Calu3 (cell line): ENCODE data around the gene YY1AP1. TPM values are rescaled to one million over a fixed set of nuclear protein-coding genes. Genes with fewer than 3 reads are reported as not detected.
"Not testable (repeated sequence)": the region's sequence is repeated elsewhere in the genome, so short reads cannot be mapped to it uniquely, and the experiment has no call there.

ENCODE experiments used
- BruUV-seq: library from RNA; stranded (reverse); fragments of 400-500 nt; replicated peaks from 2 replicates; lab custom pipeline; 2021; lab: Mats Ljungman, UMichigan
- CTCF ChIA-PET: fragments of 300-600 bp; sonication (Branson Sonifier 250); formaldehyde crosslinking; loops from one replicate; lab custom pipeline; 2022; ENCODE audit warnings: antibody characterized with exemption; lab: Charles Lee
- DNase-seq: peaks from one replicate; pipeline ENCODE4 v3.0.0; 2022
- H3K27ac Mint-ChIP-seq: one replicate; pipeline ENCODE4 v1.8.0; 2022; ENCODE audit warnings: mixed read lengths; ENCODE audit not compliant: unreplicated experiment
- H3K27me3 Mint-ChIP-seq: one replicate; pipeline ENCODE4 v1.8.0; 2022; ENCODE audit warnings: mixed read lengths; ENCODE audit not compliant: unreplicated experiment
- H3K36me3 Mint-ChIP-seq: one replicate; pipeline ENCODE4 v1.8.0; 2022; ENCODE audit warnings: mild to moderate bottlenecking, moderate library complexity, mixed read lengths; ENCODE audit not compliant: insufficient read depth, unreplicated experiment
- H3K4me1 Mint-ChIP-seq: one replicate; pipeline ENCODE4 v1.8.0; 2022; ENCODE audit warnings: mild to moderate bottlenecking, low read depth, mixed read lengths; ENCODE audit not compliant: unreplicated experiment
- H3K4me3 Mint-ChIP-seq: one replicate; pipeline ENCODE4 v1.8.0; 2022; ENCODE audit warnings: mild to moderate bottlenecking, low read depth, moderate library complexity, mixed read lengths; ENCODE audit not compliant: unreplicated experiment
- H3K9me3 Mint-ChIP-seq: one replicate; pipeline ENCODE4 v1.8.0; 2022; ENCODE audit warnings: low read depth, mixed read lengths; ENCODE audit not compliant: unreplicated experiment
- intact Hi-C: fragments of 100-400 bp; cut with micrococcal nuclease; formaldehyde crosslinking; loops from one replicate; pipeline ENCODE4 v1.10.0; 2022; ENCODE audit not compliant: unreplicated experiment
- total RNA-seq: library from RNA; stranded (reverse); gene quantifications from 2 replicates; pipeline ENCODE4 v1.2.3, GENCODE V29; 2022
- TF ChIP-seq, protein P1 (sequence below): fragments of 200-600 bp; IDR thresholded peaks from one replicate; pipeline ENCODE4 v1.8.0; 2022; ENCODE audit warnings: antibody characterized with exemption; ENCODE audit not compliant: unreplicated experiment

YY1AP1 gene
- total RNA-seq, 1 experiment from 2014 or later, result 81.4 TPM

DNA sequence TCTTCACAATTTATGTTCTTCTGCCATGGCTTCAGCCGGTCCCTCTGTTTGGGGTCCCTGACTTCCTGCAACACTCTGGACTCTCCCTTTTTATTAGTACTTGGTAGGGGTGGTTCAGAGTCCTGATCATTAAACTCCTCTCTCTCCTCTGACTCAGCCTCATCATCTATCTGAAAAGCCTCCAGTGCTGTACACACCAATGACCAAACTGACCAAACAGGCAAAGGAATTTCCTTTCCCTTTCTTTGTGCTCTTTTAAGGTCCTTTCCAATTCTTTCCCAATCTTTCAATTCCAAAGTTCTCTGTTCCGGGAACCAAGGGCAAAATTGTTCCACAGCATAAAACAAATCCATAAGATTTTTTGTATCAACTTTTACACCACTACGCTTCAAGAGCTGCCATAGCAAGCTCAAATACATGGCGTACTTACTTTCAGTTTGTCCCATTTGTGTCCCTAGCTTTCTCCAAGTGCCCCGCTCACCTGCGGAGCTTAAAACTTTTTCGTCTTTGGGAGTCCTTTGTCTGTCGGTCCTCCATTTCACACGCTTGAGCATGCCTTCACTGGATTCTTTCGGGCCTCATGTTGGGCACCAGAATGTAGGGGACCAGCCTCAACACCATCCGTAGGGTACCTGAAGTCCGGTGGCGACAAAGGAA, 9.9 kb upstream of the YY1AP1 start:
- H3K4me3 Mint-ChIP-seq, result no peak overlapping the region
- peaks cover 7% of the 10 kb centered on the region for H3K36me3 Mint-ChIP-seq
- no peak overlapping the region for H3K27ac Mint-ChIP-seq
- intact Hi-C loops, result no loop called here
- no peaks in the 10 kb centered on the region for H3K9me3 Mint-ChIP-seq
- H3K4me1 Mint-ChIP-seq, result peaks cover 47% of the 10 kb centered on the region
- H3K27me3 Mint-ChIP-seq, result no peaks in the 10 kb centered on the region
- no peak for DNase-seq
- BruUV-seq, result no TSS peak
- TF ChIP-seq, protein P1, sequence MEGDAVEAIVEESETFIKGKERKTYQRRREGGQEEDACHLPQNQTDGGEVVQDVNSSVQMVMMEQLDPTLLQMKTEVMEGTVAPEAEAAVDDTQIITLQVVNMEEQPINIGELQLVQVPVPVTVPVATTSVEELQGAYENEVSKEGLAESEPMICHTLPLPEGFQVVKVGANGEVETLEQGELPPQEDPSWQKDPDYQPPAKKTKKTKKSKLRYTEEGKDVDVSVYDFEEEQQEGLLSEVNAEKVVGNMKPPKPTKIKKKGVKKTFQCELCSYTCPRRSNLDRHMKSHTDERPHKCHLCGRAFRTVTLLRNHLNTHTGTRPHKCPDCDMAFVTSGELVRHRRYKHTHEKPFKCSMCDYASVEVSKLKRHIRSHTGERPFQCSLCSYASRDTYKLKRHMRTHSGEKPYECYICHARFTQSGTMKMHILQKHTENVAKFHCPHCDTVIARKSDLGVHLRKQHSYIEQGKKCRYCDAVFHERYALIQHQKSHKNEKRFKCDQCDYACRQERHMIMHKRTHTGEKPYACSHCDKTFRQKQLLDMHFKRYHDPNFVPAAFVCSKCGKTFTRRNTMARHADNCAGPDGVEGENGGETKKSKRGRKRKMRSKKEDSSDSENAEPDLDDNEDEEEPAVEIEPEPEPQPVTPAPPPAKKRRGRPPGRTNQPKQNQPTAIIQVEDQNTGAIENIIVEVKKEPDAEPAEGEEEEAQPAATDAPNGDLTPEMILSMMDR, result no peak
- CTCF ChIA-PET, result no interaction called here

DNA sequence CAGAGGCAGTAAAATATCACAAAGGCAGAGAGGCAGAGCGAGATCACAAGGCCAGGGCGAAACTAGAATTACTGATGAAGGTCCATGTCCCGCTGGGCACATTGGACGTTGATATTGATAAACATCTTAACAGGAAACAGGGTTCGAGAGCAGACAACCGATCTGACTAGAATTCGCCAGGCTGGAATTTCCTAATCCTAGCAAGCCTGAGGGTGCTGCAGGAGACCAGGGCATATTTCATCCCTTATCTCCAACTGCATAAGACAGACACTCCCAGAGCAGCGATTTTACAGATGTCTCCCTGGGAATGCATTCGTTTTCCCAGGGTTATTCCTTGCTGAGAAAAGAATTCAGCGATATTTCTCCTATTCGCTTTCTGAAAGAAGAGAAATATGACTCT, 9.0 kb upstream of the YY1AP1 start:
- H3K4me1 Mint-ChIP-seq, result peaks cover 47% of the 10 kb centered on the region
- H3K27me3 Mint-ChIP-seq, H3K4me3 Mint-ChIP-seq, BruUV-seq, DNase-seq, CTCF ChIA-PET, H3K27ac Mint-ChIP-seq, H3K9me3 Mint-ChIP-seq, intact Hi-C loops: not testable (repeated sequence)
- peaks cover 13% of the 10 kb centered on the region for H3K36me3 Mint-ChIP-seq

DNA sequence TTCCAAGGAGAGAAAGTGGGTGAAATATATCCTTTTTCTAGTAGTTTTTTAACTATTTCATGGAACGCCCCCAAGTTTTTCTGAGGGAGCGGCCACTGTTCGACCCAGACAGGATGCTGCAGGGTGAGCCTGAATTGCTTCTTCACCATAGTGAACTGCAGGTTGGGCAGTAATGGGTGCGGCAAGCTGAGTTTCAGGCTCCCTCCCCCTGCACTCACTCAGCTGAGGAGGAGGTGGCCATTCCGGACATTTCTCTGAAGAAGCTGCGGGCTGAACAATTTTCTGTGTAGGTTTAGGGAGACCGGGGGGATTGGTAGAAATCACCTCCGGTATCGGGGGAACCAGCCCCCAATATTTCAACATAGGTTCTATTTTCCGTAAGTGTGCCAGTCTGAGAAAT, 8.5 kb upstream of the YY1AP1 start:
- peaks cover 3% of the 10 kb centered on the region for H3K9me3 Mint-ChIP-seq
- H3K27ac Mint-ChIP-seq, result no peak overlapping the region

DNA sequence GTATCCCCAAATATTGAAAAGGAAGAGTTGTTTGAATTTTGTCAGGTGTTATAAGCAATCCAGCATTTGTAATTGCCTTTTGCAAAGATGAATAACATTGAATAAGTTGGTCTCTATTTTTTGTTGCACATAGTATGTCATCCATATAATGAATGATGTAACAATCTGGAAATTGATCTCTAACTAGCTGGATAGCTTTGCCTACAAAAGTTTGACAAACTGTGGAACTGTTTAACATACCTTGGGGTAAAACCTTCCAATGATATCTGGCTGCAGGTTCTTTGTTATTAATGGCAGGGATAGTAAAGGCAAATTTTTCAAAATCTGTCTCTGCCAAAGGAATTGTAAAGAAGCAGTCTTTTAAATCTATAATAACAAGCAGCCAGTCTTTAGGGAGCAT, 8.0 kb upstream of the YY1AP1 start:
- intact Hi-C loops, result no loop called here
- Mint-ChIP-seq H3K27me3 (no peaks in the 10 kb centered on the region), H3K36me3 (peaks cover 24% of the 10 kb centered on the region), H3K4me3 (no peak overlapping the region), H3K27ac (no peak overlapping the region), H3K4me1 (peaks cover 48% of the 10 kb centered on the region), H3K9me3 (peaks cover 3% of the 10 kb centered on the region)
- no TSS peak for BruUV-seq
- DNase-seq, result no peak
- TF ChIP-seq, protein P1, result no peak
- CTCF ChIA-PET, result no interaction called here

More for the DNA sequence above, 8.5 kb upstream of the YY1AP1 start:
- intact Hi-C loops, result no loop called here
- H3K4me3 Mint-ChIP-seq, result no peak overlapping the region
- peaks cover 19% of the 10 kb centered on the region for H3K36me3 Mint-ChIP-seq
- CTCF ChIA-PET, result no interaction called here
- BruUV-seq, result no TSS peak
- TF ChIP-seq, protein P1, result no peak
- no peak for DNase-seq
- H3K4me1 Mint-ChIP-seq, result peaks cover 47% of the 10 kb centered on the region
- no peaks in the 10 kb centered on the region for H3K27me3 Mint-ChIP-seq

DNA sequence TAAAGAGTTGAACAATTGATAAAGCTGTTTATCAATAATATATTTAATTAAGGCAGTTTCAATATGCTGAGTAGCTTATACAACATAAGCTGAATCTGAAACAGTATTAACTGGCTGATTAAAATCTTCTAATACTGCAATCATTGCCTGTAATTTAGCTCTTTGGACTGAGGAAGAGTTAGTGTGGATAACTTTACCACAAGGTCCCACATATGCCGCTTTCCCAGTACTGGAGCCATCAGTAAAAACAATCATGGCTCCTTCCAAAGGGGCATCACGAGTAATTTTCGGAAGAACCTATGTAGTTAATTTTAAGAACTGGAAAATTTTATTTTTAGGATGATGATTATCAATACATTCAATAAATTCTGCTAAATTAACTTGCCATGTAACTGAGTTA, 7.0 kb upstream of the YY1AP1 start:
- H3K4me1 Mint-ChIP-seq, result peaks cover 55% of the 10 kb centered on the region
- no TSS peak for BruUV-seq
- peaks cover 33% of the 10 kb centered on the region for H3K36me3 Mint-ChIP-seq
- intact Hi-C loops, result no loop called here
- H3K9me3 Mint-ChIP-seq, result peaks cover 3% of the 10 kb centered on the region
- DNase-seq, result no peak
- TF ChIP-seq, protein P1, result no peak
- CTCF ChIA-PET, result interaction anchor here (0.6 kb wide), 1 partner anchor 420 kb away, joined by 4 read pairs; no protein-coding TSS in a partner anchor
- no peak overlapping the region for H3K27ac Mint-ChIP-seq
- no peaks in the 10 kb centered on the region for H3K27me3 Mint-ChIP-seq
- no peak overlapping the region for H3K4me3 Mint-ChIP-seq
